NCI-H345 treated with DMSO at 0.1 percent for 48 hours (cell line): ENCODE results near the gene HIPK2.
"Not testable (repeated sequence)": the region's sequence is repeated elsewhere in the genome, so short reads cannot be mapped to it uniquely, and the experiment has no call there.

Source experiments
- DNase-seq: peaks from one replicate; lab custom pipeline; 2025; ENCODE audit not compliant: unreplicated experiment; lab: John Stamatoyannopoulos, UW

The HIPK2 gene

GRCh38 chr7:139557857-139558581 lies 219.8 kb downstream of the HIPK2 start:
- DNase-seq, result no peak

GRCh38 chr7:139553991-139554700 lies 223.7 kb downstream of the HIPK2 start:
- not testable (repeated sequence) for DNase-seq

GRCh38 chr7:139548302-139549028 lies 229.3 kb downstream of the HIPK2 start:
- DNase-seq, result no peak

GRCh38 chr7:139544645-139545044 lies 233.2 kb downstream of the HIPK2 start:
- no peak for DNase-seq

GRCh38 chr7:139543801-139544603 lies 233.8 kb downstream of the HIPK2 start:
- no peak for DNase-seq

GRCh38 chr7:139542308-139543151 lies 235.3 kb downstream of the HIPK2 start:
- no peak for DNase-seq

GRCh38 chr7:139541600-139542307 lies 236.0 kb downstream of the HIPK2 start:
- no peak for DNase-seq

- DNase-seq, result no peak
Observed at GRCh38 chr7:139540203-139540602, 237.6 kb downstream of the HIPK2 start.

GRCh38 chr7:139538881-139539635 lies 238.7 kb downstream of the HIPK2 start:
- DNase-seq, result no peak

- no peak for DNase-seq
Observed at GRCh38 chr7:139536152-139536551, 241.6 kb downstream of the HIPK2 start.

GRCh38 chr7:139534966-139535651 lies 242.7 kb downstream of the HIPK2 start:
- DNase-seq, result no peak

- DNase-seq, result no peak
Observed at GRCh38 chr7:139534096-139534495, 243.7 kb downstream of the HIPK2 start.

GRCh38 chr7:139532636-139533155 lies 245.1 kb downstream of the HIPK2 start:
- no peak for DNase-seq

GRCh38 chr7:139531094-139531493 lies 246.7 kb downstream of the HIPK2 start:
- no peak for DNase-seq

GRCh38 chr7:139526578-139527544 lies 250.9 kb downstream of the HIPK2 start:
- no peak for DNase-seq

- DNase-seq, result no peak
Observed at GRCh38 chr7:139525750-139526149, 252.0 kb downstream of the HIPK2 start.

- DNase-seq, result no peak
Observed at GRCh38 chr7:139525239-139525638, 252.6 kb downstream of the HIPK2 start.
